ENCODE measurements around the gene ZBTB2. TPM values are rescaled to one million over a fixed set of nuclear protein-coding genes. Genes with fewer than 3 reads are reported as not detected.

The ZBTB2 gene
- 7.7 and 12.0 TPM in 2 replicates for total RNA-seq

DNA sequence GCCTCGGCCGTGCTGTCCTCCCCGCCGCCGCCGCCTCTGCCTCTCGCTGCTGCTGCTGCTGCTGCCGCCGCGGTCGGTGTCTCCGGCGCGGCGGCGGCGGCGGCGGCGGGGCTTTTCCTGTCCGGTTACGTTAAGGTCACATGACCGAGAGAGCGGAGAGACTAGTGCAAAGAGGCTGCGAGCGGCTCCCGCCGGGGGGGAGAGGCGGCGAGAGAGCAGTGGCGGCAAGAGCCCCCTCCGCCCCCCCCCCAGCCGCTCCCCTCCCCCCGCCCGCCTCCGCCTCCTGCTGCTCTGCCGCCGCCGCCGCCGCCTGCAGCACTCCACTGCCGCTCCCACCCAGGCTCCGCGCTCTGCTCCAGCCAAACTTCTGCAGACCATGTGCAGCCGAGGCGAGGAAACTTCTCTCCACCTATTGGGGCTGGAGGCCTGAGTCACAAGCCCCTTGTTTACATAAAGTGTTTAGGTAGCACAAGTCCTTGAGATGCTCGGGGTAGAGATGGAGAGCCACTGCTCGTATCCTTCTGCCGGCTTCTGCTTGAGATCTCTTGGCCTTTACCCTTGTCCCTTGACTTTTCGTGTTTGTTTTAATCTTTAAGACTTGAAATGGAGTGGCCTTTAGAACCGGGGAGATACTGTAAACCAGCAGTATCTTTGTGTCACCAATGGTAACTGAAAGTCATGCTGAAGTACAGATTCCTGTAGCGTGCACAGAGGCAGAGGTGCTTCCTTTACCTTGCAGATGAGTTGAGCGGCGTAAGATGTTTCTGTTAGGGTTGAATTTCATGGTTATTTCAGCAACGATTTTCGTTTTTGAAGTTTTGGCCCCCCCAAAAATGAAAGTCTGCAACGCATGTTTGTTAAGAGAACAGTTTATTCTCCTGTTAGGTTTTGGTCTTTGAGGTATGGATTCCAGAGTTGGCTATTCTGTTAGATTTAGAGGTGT is at the start of gene ZBTB2:
Gene ZBTB2 (minus strand): TSS at position 89 of the 943 bp plus-strand sequence. CDS start 17,922 bp downstream, outside the sequence.
- no peak for DNase-seq (ENCODE audit: low read depth, low spot score)

DNA sequence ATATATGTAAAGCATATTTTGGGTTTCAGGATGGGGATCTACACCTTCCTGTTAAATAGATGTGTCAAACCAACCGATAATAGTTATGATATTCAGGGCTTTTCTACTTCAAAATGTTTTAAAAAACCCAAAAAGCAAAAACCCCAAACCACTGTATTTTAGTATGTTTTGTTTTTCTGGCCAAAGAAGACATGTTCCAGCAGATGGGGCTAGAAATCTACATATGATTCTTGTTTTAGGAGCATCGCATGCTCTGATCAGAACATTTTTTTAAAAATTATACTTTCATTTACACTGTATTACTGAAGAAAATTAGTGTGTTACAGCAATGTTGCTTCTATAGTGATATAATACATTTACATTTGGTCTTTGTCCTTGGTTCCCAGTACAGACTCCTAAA is 49.6 kb upstream of the ZBTB2 start:
- no peak for DNase-seq (ENCODE audit: low read depth, low spot score)

- no peak for DNase-seq (ENCODE audit: low read depth, low spot score)
These were observed 49.1 kb upstream of the ZBTB2 start for GRCh38 chr6:151440498-151440897.

DNA sequence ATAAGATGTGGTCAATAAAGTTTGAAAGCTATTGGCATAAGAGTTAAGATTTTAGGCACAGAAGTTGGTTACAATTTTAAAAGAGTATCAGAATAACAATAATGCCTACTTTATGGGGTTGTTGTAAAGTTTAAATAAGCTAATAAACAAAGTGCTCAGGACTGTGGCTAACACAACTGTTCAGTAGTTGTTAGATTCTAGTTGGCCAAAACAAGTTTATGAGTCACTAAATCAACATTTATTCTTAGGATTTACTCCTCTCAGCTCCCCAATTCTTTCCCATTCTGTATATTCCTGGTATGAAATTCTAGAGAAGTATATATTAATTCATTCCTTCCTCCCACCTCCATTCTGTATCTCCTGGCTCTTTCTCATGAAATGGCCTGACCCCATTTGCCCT is 46.0 kb upstream of the ZBTB2 start:
- no peak for DNase-seq (ENCODE audit: low read depth, low spot score)

DNA sequence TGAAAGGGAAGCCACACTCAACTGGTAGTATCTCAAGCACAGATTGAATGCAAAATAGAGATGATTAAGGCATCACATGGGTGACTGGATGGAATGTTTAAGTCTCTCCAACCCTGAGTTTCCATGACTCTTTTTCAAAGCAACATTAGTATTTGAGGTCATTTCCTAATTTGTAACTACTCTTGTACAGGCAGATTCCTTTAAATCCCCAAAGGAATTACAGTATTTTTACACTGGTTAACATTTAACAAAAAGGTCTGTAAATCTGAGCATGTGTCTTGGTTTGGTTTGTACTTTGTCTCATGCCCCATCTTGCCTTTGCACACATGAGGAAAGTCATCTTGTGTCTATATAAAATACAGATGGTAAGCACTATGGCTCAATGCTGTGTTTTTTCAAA is 45.4 kb upstream of the ZBTB2 start:
- DNase-seq (ENCODE audit: low read depth, low spot score) = no peak

- no peak for DNase-seq (ENCODE audit: low read depth, low spot score)
These were observed 44.9 kb upstream of the ZBTB2 start for GRCh38 chr6:151436300-151436699.

DNA sequence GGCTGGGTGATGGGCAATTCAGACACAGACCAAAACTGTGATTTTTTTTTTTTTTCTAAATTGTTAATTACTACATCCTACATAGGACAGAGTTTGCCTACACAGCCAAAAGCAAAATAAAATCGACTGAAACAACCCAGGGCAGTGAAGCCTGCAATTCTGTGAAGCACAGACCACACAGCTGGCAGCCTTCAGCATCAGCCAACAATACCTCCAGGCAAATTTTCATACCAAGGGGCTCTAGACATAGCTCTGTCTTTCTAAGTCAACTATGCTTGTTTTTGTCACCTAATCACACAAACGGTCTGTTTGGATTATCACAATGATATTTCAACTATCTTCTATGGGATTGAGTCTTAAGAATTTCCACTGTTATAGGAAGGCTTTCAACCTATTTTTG is 43.0 kb upstream of the ZBTB2 start:
- DNase-seq (ENCODE audit: low read depth, low spot score) = no peak

GRCh38 chr6:151432651-151433050 is 41.3 kb upstream of the ZBTB2 start:
- DNase-seq (ENCODE audit: low read depth, low spot score) = no peak

DNA sequence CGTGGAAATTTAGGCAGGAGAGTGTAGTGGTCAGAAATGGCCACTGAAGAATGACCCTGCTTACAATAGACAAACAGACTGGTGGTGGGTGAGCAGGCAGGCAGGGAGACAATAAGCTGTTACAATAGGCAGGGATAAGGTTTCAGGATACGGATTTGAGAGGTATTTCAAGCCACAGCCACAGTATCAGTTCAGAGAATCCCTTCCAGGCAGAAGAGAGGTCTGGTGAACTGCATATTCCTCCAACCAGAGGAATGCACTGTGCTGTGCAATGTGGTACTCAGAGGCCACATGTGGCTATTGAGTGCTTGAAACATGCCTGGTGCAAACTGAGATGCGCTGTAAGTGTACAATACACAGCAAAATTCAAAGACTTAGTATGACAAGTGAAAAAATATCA is 40.0 kb upstream of the ZBTB2 start:
- DNase-seq (ENCODE audit: low read depth, low spot score) = no peak

DNA sequence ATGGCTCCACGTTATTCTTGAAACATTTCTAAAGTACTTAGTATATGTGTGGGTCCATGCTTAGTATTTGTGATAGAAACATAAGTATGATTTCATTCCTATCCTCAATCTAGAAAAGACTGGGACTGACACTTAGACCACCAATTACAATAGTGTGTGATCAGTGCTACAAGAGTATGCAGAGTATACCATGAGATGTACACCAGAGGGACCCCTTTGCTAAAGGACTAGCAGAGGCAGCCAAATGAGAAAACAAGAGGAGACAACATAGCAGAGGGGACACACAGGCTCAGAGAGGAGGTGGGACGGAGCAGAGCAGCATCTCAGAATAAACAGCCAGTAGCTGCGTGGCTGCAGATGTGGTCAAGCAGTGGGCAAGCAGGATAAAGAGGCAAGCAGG is 39.5 kb upstream of the ZBTB2 start:
- no peak for DNase-seq (ENCODE audit: low read depth, low spot score)

- no peak for DNase-seq (ENCODE audit: low read depth, low spot score)
These were observed 36.9 kb upstream of the ZBTB2 start for GRCh38 chr6:151428093-151428735.

DNA sequence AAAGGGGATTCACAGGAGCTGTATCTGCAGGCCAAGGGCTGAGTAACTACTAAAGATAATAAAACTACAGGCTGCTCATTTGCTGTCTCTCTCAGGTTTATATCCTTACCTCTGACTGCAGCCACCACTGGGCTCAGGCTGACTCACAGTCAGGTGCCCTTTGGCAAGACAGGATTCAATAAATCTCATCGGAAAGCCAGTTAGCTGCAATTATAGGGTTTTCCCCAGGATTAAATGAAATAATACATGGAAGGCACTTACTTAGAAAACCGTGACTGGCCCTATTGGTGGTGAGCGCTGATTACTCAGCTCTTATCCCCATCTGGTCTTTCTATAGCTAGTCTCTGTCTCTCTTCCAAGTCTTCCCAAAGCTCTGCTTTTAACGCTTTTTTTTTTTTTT is 34.2 kb upstream of the ZBTB2 start:
- no peak for DNase-seq (ENCODE audit: low read depth, low spot score)

- no peak for DNase-seq (ENCODE audit: low read depth, low spot score)
These were observed 31.6 kb upstream of the ZBTB2 start for GRCh38 chr6:151422981-151423380.

GRCh38 chr6:151417477-151417876 is 26.1 kb upstream of the ZBTB2 start:
- no peak for DNase-seq (ENCODE audit: low read depth, low spot score)

DNA sequence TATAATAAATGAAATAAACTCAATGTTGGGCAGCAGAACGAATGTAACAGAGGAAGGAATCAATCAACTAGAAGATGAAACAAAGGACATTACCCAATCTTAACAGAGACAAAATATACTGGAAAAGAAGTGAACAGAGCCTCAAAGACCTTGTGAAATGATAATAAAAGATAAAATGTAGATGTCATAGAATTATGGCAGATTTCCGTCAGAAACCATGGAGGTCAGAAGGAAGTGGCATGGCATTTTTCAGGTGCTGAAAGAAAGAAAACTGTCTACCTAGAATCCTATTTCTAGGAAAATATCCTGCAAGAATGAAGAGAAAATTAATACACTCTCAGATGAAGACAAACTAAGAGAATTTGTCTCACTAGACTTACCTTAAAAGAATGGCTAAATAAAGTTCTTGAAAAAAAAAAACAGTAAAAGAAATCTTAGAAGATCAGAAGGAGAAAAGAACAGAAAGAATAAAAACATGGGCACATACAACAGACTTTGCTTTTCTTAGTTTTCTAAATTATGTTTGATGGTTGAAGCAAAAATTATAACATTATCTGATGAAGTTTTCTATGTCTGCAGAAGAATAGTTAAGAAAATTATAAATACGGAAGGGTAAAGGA is 23.4 kb upstream of the ZBTB2 start:
- DNase-seq (ENCODE audit: low read depth, low spot score) = no peak

DNA sequence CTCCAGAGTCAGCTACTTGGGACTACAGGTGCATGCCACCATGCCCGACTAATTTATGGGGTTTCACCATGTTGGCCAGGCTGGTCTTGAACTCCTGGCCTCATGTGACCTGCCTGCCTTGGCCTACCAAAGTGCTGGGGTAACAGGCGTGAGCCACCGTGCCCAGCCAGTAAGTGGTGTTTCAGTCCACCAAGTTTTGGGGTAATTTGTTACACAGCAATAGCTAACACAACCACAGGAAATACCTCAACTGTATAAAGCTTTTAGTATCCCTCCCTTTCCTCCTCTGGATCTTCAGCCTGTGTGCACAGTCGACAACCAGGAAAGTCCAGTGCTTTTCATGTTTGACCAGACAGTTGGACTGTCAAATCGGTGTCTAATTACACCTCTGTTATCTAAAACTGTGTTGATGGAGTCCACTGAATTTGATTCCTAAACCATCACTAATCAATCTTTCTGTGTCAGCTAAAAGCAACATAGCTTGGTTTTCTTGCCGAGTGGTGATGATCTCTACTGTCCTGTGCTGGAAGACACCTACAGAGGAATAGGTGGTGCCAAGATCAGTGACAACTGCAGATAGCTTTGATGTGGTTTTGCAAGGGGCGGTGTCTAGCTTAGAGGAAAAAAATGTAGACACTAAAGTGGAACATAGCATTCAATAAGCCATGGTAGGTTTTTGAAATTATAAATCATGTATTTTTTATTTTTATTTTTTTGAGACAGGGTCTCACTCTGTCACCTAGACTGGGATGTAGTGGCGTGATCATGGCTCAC is 22.2 kb upstream of the ZBTB2 start:
- DNase-seq (ENCODE audit: low read depth, low spot score) = no peak

DNA sequence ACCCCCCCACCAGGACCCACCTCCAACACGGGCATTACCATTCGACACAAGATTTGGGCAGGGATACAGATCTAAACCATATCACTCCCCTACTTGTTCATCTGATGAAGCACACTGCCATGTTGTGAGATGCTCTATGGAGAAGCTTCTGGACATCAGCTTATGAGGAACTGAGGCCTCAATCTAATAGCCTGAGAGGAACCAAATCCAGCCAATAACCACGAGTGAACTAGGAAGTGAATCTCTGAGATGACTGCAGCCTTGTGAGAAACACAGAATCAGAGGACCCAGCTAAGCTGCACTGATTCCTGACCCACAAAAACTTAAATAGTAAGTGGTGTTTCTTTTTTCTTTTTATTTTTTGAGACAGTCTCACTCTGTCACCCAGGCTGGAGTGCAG is 21.6 kb upstream of the ZBTB2 start:
- DNase-seq (ENCODE audit: low read depth, low spot score) = no peak

- no peak for DNase-seq (ENCODE audit: low read depth, low spot score)
These were observed 18.3 kb upstream of the ZBTB2 start for GRCh38 chr6:151409679-151410078.

DNA sequence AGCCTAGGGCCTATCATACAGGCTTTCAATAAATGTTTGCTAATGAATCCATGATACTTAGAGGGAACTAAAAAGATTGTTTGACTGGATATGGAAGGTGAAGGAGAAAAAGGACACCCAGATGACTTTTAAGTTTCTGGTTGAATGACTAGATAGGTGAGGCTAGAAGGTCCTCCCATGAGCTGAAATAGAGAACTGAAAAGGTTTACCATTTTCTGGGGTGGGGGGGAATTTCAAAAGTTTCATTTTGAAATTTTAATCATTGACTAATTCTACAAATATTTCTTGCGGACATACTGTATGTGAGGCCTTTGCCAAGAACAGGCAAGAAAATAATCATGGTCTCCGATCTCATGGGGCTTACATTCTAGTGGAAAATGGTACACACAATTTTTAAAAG is 17.9 kb upstream of the ZBTB2 start:
- no peak for DNase-seq (ENCODE audit: low read depth, low spot score)

GRCh38 chr6:151408858-151409257 is 17.5 kb upstream of the ZBTB2 start:
- DNase-seq (ENCODE audit: low read depth, low spot score) = no peak

DNA sequence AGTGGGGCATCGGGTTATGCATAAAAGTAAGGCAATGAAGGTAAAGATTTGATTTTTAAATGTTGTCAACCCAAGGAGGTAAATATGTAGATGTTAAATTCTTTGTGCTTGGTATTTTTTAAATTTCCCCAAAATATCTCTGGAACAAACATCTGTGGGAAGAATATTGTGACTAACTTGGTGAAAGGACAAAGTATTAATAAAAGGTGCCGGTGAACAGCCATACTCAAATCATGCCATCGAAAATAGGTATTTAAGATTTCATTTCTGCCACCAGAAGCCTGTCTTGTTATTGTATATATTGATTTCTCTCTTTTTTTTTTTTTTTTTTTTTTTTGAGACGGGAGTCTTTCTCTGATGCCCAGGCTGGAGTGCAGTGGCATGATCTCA is 12.6 kb upstream of the ZBTB2 start:
- no peak for DNase-seq (ENCODE audit: low read depth, low spot score)

DNA sequence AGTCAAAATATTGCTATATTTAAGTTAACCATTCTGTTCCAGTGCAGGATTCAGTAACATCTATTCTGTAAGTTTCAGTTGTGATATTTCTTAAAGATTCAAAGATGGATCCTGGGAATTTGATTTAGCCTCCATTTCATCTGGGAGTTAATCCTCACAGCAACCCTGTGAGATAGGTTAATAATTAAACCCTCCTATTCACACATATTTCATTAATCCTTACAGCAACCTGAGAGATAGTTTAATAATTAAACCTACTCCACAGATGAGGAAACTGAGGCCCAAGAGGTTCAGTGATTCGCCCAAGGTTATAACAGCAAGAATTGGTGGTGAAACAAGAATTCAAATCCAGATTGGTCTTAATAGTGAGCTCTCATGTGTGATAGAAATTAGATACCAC is 10.9 kb upstream of the ZBTB2 start:
- no peak for DNase-seq (ENCODE audit: low read depth, low spot score)
